Gastroesophageal sphincter (tissue), 3 donors: ENCODE results near the gene NPFFR1.

Experiments used
- POLR2A ChIP-seq, 2 donors: fragments of 450-650 bp; IDR thresholded peaks; one replicate each; pipeline ENCODE4 v1.6.1; 2017; ENCODE audit warnings: antibody characterized with exemption in 2 of 2, mild to moderate bottlenecking in 2 of 2, moderate library complexity in 1 of 2
- POLR2AphosphoS5 ChIP-seq: sonication (generic); formaldehyde crosslinking; IDR thresholded peaks from one replicate; pipeline ENCODE4 v1.6.1; 2017; ENCODE audit warnings: antibody characterized with exemption
- TF ChIP-seq, protein P1 (sequence below), 4 experiments: fragments of 200-600 bp in 2 of 4; fragments of 450-650 bp in 2 of 4; sonication (generic) in 1 of 4; IDR thresholded peaks; one replicate each; pipeline ENCODE4 v1.5.1; 2017 to 2019; ENCODE audit warnings: antibody characterized with exemption in 4 of 4, mild to moderate bottlenecking in 2 of 4, moderate library complexity in 2 of 4

DNA sequence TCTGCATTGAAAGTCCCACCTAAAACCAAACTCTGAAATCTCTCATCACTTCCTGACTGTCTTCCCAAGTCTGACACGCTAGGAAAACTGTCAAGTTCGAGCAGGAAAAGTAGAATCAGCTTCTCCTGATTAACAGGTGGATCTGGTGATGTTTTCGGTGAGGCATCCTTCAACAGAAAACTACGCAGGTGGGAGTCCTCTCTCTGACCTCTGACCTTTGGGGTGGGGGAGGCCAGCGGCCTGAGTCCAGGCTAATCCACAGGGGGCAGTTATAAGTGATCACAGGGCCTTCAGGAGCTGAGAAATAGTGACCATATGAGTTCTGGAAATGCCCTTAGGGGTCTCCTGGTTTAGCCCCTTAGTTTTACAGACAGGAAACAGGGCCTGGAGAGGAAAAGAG lies 13.4 kb upstream of the NPFFR1 start:
- TF ChIP-seq, protein P1, sequence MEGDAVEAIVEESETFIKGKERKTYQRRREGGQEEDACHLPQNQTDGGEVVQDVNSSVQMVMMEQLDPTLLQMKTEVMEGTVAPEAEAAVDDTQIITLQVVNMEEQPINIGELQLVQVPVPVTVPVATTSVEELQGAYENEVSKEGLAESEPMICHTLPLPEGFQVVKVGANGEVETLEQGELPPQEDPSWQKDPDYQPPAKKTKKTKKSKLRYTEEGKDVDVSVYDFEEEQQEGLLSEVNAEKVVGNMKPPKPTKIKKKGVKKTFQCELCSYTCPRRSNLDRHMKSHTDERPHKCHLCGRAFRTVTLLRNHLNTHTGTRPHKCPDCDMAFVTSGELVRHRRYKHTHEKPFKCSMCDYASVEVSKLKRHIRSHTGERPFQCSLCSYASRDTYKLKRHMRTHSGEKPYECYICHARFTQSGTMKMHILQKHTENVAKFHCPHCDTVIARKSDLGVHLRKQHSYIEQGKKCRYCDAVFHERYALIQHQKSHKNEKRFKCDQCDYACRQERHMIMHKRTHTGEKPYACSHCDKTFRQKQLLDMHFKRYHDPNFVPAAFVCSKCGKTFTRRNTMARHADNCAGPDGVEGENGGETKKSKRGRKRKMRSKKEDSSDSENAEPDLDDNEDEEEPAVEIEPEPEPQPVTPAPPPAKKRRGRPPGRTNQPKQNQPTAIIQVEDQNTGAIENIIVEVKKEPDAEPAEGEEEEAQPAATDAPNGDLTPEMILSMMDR (IDR thresholded peaks at IDR 0.05), result no peak
- TF ChIP-seq POLR2A (IDR thresholded peaks at IDR 0.05), result no peak
- no peak for TF ChIP-seq POLR2AphosphoS5
